ENCODE data around the gene DOCK3. TPM values are rescaled to one million over a fixed set of nuclear protein-coding genes. Genes with fewer than 3 reads are reported as not detected.

DOCK3 gene
- total and polyA plus RNA-seq, 10 of the 15 experiments (the other 5 are each of a cell fraction or from before 2014, with no cell fraction given), result 0.02 to 0.52 (median 0.04) TPM; not detected in 5

DNA sequence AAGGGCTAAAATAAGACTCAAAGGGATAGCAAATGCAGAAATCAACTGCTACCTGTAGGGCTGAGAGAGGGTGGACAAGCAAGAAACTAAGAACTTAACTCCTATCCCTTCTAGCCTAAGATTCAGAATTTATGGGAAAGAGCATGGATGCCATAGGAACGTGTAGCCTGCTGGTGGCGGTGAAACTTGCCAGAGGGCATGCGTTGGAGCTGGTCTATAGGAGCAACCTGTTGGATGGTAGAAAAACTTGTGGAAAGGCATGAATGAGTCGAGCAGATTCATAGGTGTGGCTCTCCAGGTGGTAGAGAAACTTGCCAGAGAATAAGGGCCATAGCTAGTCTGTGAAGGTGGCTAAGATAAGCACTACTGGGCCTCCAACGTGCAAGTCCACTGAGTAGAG lies 137.2 kb downstream of the DOCK3 start:
- intact Hi-C loops (cut with micrococcal nuclease; ENCODE audit: unreplicated experiment) (no loop called here), in situ Hi-C loops (cut with MboI) (no loop called here)
- WGBS (ENCODE audit: insufficient coverage, insufficient replicate concordance, low lambda C conversion rate, missing lambda C conversion rate), result 13% methylated on average over 5 of the region's 5 CpGs
- Histone ChIP-seq H3K9me3 (replicated peaks; ENCODE audit: control insufficient read depth, insufficient read depth, low read length) (no peaks in the 10 kb centered on the region), H3K36me3 (ENCODE audit: control insufficient read depth in 2 of 2, insufficient read depth in 2 of 2, low read length in 1 of 2) (no peaks in the 10 kb centered on the region), H3K79me2 (ENCODE audit: control insufficient read depth, insufficient read depth, low read length) (no peaks in the 10 kb centered on the region), H3K4me2 (ENCODE audit: control insufficient read depth, insufficient read depth) (no peak overlapping the region), H3K27ac (ENCODE audit: control insufficient read depth, insufficient read depth) (no peak overlapping the region), H3K27me3 (replicated peaks in 1 of 2; ENCODE audit: control insufficient read depth in 2 of 2, insufficient read depth in 2 of 2, low read length in 1 of 2) (no peaks in the 10 kb centered on the region), H2AFZ (ENCODE audit: control insufficient read depth, low read depth, low read length) (no peak overlapping the region), H3K4me1 (ENCODE audit: control insufficient read depth, insufficient read depth, low read length) (no peaks in the 10 kb centered on the region), H3K4me3 (no peak overlapping the region), H3K9ac (ENCODE audit: control insufficient read depth, insufficient read depth, low read length) (no peak overlapping the region), H4K20me1 (ENCODE audit: control insufficient read depth, insufficient read depth) (no peaks in the 10 kb centered on the region)
- TF ChIP-seq SPI1 (IDR thresholded peaks at IDR 0.05; ENCODE audit: borderline replicate concordance, insufficient read depth, low read depth, low read length), result no peak
- no peak for TF ChIP-seq NFXL1 (IDR thresholded peaks at IDR 0.05; ENCODE audit: borderline replicate concordance)
- no peak for TF ChIP-seq ZNF217 (IDR thresholded peaks at IDR 0.05)
- TF ChIP-seq TAF1 (IDR thresholded peaks at IDR 0.05; ENCODE audit: borderline replicate concordance, low read depth, low read length), result no peak
- no peak for TF ChIP-seq IKZF1 (conservative IDR thresholded peaks at IDR 0.05)
- ChIA-PET SMC1A (ENCODE audit: uncharacterized antibody, unreplicated experiment) (no interaction called here), POLR2A (no interaction called here), CTCF (no interaction called here), RAD21 (ENCODE audit: unreplicated experiment) (no interaction called here)
- BruUV-seq (replicated peaks), result no TSS peak
- no peak for DNase-seq (ENCODE audit: low read depth, low spot score)
- ATAC-seq, result no peak
- FAIRE-seq, result no peak

DNA sequence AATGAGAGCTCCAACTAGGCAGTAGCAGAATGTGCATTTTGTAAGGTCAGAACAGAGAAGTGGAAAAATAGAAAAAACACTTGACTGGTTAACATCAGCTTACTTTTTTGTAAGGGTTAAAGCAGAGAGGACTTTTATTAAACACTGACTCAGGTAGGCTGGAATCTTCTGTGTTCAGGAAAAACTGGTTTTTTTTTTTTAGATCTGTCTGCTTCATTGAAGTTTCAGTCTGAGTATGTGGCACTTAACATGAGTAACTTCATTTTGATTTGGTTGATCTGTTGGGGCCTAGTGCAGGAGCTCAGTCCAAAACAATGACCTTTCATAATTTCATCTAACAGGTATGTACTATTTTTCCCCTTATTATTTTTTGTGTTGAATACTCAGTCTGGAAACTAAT lies 141.1 kb downstream of the DOCK3 start:
- ATAC-seq (no peak), DNase-seq (ENCODE audit: low read depth, low spot score) (no peak), FAIRE-seq (peak; percentile 23)
- Histone ChIP-seq H3K36me3 (ENCODE audit: control insufficient read depth in 2 of 2, insufficient read depth in 2 of 2, low read length in 1 of 2) (no peaks in the 10 kb centered on the region), H3K4me3 (no peak overlapping the region), H3K27ac (ENCODE audit: control insufficient read depth, insufficient read depth) (no peak overlapping the region), H3K9me3 (replicated peaks; ENCODE audit: control insufficient read depth, insufficient read depth, low read length) (no peaks in the 10 kb centered on the region), H3K79me2 (ENCODE audit: control insufficient read depth, insufficient read depth, low read length) (no peaks in the 10 kb centered on the region), H3K4me1 (ENCODE audit: control insufficient read depth, insufficient read depth, low read length) (no peaks in the 10 kb centered on the region), H3K9ac (ENCODE audit: control insufficient read depth, insufficient read depth, low read length) (no peak overlapping the region), H3K27me3 (replicated peaks in 1 of 2; ENCODE audit: control insufficient read depth in 2 of 2, insufficient read depth in 2 of 2, low read length in 1 of 2) (no peaks in the 10 kb centered on the region), H4K20me1 (ENCODE audit: control insufficient read depth, insufficient read depth) (no peaks in the 10 kb centered on the region), H3K4me2 (ENCODE audit: control insufficient read depth, insufficient read depth) (no peak overlapping the region), H2AFZ (ENCODE audit: control insufficient read depth, low read depth, low read length) (no peak overlapping the region)
- ChIA-PET CTCF (interaction anchor here (0.7 kb wide), 1 partner anchor 144 kb away, joined by 3 read pairs; no protein-coding TSS in a partner anchor), POLR2A (no interaction called here), SMC1A (ENCODE audit: uncharacterized antibody, unreplicated experiment) (interaction anchor here (0.7 kb wide), 1 partner anchor 12 kb away, joined by 5 read pairs; no protein-coding TSS in a partner anchor), RAD21 (ENCODE audit: unreplicated experiment) (no interaction called here)
- in situ Hi-C loops (cut with MboI), result no loop called here
- TF ChIP-seq MYB (IDR thresholded peaks at IDR 0.05; ENCODE audit: borderline replicate concordance, low read depth, low read length) (no peak), SUPT20H (IDR thresholded peaks at IDR 0.05; ENCODE audit: borderline replicate concordance, control insufficient read depth, low read depth, low read length) (no peak), ZSCAN29 (IDR thresholded peaks at IDR 0.05) (no peak), RFX5 (IDR thresholded peaks at IDR 0.05; ENCODE audit: low read depth, low read length) (no peak), DPF2 (IDR thresholded peaks at IDR 0.05) (no peak), SMC3 (IDR thresholded peaks at IDR 0.05; ENCODE audit: borderline replicate concordance, low read length) (no peak), ASH2L (IDR thresholded peaks at IDR 0.05; ENCODE audit: borderline replicate concordance, low read depth) (no peak)
- TF ChIP-seq, protein P1, sequence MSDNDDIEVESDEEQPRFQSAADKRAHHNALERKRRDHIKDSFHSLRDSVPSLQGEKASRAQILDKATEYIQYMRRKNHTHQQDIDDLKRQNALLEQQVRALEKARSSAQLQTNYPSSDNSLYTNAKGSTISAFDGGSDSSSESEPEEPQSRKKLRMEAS (IDR thresholded peaks at IDR 0.05; ENCODE audit: low read depth, low read length), result no peak
- TF ChIP-seq, protein P2, sequence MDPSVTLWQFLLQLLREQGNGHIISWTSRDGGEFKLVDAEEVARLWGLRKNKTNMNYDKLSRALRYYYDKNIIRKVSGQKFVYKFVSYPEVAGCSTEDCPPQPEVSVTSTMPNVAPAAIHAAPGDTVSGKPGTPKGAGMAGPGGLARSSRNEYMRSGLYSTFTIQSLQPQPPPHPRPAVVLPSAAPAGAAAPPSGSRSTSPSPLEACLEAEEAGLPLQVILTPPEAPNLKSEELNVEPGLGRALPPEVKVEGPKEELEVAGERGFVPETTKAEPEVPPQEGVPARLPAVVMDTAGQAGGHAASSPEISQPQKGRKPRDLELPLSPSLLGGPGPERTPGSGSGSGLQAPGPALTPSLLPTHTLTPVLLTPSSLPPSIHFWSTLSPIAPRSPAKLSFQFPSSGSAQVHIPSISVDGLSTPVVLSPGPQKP (IDR thresholded peaks at IDR 0.05; ENCODE audit: low read depth, low read length), result no peak
- intact Hi-C loops (cut with micrococcal nuclease; ENCODE audit: unreplicated experiment), result no loop called here
- BruUV-seq (replicated peaks), result no TSS peak
